Stimulated activated CD4-positive, alpha-beta T cell treated with anti-CD3 and anti-CD28 coated beads, Interleukin-1b, Interleukin-23, amount 100 ng/mL, for 24 hours (primary cell): ENCODE data around the gene SHFL.

Experiments
- DNase-seq, 4 experiments: peaks; one replicate each; pipeline ENCODE4 v3.0.0-alpha.2; 2020; ENCODE audit warnings: low read depth in 4 of 4, low spot score in 1 of 4

Gene SHFL

GRCh38 chr19:10085641-10086590, at the start of gene SHFL:
TSS of gene SHFL (plus strand) at chr19:10086317. CDS start at chr19:10086428, 111 bp downstream.
- DNase-seq = peak in 3 of 4 experiments; percentile 57 to 72 (median 66)

GRCh38 chr19:10036601-10037071, 49.5 kb upstream of the SHFL start:
- no peak for DNase-seq

GRCh38 chr19:10037367-10037766, 48.8 kb upstream of the SHFL start:
- no peak for DNase-seq

GRCh38 chr19:10037809-10038208, 48.3 kb upstream of the SHFL start:
- DNase-seq = no peak

GRCh38 chr19:10043286-10043927, 42.7 kb upstream of the SHFL start:
- no peak for DNase-seq

- DNase-seq = no peak
Measured at GRCh38 chr19:10044390-10044789, 41.7 kb upstream of the SHFL start.

GRCh38 chr19:10045371-10045770, 40.7 kb upstream of the SHFL start:
- DNase-seq = no peak

DNA sequence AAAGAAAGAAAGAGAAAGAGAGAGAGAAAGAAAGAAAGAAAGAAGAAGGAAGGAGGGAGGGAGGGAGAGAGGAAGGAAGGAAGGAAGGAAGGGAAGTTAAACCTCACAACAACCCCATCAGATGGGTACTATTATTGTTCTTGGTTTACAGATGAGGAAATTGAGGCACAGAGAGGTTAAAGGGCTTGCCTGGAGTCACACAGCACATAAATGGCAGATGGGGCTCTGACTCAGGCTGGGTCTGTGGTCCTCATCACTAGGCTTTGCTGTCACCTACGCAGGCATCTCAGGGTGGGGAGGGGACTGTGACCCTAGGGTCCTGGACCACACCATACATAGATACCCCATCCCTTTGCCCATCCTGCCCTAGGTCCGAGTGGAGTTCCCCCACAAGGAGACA, 36.5 kb upstream of the SHFL start:
- no peak for DNase-seq

- DNase-seq = no peak
Measured at GRCh38 chr19:10052602-10053360, 33.3 kb upstream of the SHFL start.

DNA sequence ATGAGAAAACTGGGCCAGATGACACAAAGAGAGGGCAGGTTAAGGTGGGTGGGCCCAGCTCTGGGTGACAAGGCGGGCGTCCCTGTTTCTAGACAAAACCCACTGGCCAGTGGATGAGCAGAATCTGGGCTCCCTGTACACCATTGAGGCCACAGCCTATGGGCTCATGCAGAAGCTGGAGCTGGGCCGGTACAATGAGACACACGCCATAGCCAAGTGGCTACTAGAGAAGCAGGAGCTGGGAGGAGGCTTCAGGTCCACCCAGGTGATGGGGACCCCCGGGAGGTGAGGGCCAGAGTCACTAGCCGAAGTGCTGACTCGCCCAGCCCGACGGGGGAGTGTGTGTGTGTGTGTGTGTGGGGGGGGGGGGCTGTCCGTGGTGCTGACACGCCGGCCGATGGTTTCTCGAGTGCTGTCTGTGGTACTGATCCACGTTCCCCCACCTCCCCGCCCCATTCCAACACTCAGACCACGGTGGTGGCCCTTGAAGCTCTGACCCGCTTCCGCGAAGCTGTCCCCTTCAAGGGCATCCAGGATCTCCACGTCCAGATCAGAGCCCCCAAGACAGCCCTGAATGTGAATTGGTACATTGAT, 24.3 kb upstream of the SHFL start:
- no peak for DNase-seq

GRCh38 chr19:10068205-10068604, 17.9 kb upstream of the SHFL start:
- no peak for DNase-seq

GRCh38 chr19:10069046-10069445, 17.1 kb upstream of the SHFL start:
- DNase-seq = no peak

- no peak for DNase-seq
Measured at GRCh38 chr19:10070730-10071446, 15.2 kb upstream of the SHFL start.

- peak in 1 of 4 experiments; percentile 33 for DNase-seq
Measured at GRCh38 chr19:10074153-10074552, 12.0 kb upstream of the SHFL start.

- DNase-seq = no peak
Measured at GRCh38 chr19:10076535-10076934, 9.6 kb upstream of the SHFL start.

GRCh38 chr19:10078329-10078728, 7.8 kb upstream of the SHFL start:
- no peak for DNase-seq

DNA sequence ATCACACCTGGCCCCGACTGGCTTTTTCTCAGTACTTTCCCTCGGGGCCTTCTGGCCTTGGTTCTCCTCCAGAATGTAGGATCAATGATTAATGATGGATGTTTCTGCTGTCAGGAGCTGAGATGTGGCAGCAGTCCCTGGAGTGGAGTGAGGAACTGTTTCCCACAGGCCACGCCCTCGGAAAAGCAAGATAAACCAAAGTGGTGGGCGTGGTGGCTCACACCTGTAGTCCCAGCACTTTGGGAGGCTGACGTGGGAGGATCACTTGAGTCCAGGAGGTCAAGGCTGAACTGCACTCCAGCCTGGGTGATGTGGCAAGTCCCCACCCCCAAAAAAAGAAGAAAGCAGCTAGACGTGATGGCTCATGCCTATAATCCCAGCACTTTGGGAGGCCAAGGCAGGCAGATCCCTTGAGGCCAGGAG, 7.1 kb upstream of the SHFL start:
- no peak for DNase-seq

- no peak for DNase-seq
Measured at GRCh38 chr19:10083911-10084310, 2.2 kb upstream of the SHFL start.

DNA sequence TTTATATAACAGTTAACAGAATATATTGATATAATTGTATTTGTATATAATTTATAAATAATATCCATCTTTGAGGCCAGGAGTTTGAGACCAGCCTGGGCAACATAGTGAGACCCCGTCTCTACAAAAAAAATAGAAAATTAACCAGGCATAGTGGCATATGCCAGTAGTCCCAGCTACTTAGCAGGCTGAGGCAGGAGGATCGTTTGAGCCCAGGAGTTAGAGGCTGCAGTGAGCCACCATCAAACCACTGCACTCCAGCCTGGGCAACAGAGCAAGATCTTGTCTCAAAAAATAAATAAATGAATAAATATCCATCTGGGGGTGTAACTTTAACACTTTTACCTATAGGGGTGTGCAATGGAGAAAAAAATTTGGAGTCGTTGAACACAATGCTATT, 1.3 kb upstream of the SHFL start:
- no peak for DNase-seq

DNA sequence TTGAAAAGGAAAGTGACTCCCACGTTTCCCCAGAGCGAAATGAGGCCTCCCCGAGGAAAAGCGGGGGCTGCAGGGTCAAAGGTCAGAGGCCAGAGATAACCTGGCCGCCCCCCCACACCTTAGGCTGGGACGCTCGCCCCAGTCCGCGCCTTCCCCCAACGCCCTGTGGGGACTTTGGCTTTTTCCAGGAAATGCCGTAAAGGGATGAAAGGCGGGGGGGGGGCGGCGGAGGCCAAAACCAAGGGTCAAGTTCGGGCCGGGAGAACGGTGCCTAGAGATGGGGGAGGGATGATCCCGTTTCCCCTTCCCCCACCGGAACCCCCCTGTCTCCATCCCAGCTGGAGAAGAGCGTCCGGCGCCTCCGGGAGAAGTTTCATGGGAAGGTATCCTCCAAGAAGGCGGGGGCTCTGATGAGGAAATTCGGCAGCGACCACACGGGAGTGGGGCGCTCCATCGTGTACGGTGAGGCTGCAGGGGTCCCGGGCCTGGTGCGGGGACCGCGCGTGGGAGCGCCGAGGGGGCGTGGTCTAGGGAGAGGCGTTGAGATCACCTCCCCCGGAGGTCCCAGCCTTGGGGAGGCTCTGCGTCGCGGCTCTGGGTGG, 575 bp downstream of the SHFL start:
- DNase-seq = peak in 1 of 4 experiments; percentile 43
